SKM-1 (cell line): ENCODE data around the gene INMT.

Experiments used
- DNase-seq: peaks from one replicate; lab custom pipeline; 2025; ENCODE audit not compliant: unreplicated experiment; lab: John Stamatoyannopoulos, UW

The INMT gene

DNA sequence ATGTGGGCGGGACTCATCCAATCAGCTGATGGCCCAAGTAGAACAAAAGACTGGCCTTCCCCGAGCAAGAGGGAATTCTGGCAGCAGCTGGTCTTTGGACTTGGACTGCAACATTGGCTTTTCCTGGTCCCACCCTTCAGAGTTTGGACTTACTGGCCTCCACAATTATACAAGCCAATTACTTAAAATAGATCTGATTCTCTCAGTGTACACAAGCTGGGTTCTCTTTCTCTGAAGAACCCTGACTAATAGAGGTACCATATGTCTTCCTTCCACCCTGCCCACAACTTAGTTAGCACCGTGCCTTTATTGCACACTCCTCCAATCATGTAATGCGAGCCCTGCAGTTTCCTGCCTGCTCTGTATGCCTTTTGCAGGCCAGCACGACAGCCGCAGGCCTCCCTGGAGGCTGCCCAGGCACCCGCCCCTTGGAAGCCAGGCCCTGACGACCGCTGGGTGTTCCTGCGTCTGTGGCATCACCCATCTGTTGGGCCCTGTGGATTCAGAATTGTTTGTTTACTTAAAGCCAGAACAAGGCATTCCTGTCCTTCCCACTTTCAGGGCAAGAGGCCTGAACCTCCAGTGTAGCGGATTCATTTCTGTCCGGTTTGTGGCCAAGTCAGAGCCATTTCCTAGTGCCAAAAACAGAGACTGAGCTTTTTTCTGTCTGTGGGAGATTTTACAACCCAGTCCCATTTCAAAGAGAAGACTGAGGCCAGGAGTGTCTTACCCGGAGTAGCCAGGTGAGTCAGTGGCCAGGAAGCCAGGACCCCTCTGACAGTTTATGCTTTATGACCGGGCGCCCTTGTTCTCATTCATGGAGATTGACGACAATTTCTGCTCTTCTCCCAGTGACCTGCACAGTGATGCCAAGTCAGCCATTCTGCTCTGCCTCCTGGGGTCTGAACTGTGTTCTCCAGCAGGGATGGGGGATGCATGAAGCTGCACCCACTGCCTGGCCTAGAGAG, 968 bp upstream of the INMT start:
- no peak for DNase-seq

DNA sequence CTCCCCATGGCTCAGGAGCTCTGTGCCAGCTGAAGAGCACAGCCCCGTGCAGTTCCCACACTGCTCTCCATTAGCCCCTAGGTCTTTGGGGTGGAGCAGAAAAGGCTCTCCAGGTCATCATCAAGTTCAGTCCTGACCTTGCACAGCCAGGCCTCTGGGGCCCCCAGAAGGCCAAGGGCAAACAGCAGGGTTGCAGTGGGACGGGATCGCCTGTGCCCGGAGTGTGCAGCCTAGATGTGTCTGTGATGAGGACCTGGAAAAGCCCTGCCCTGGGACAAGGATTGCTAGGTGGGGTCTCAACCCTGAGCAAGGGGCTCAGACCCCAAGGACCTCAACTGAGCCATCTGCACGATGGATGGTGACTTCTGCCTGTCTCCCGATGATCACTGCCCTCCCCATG, 549 bp downstream of the INMT start:
- no peak for DNase-seq

DNA sequence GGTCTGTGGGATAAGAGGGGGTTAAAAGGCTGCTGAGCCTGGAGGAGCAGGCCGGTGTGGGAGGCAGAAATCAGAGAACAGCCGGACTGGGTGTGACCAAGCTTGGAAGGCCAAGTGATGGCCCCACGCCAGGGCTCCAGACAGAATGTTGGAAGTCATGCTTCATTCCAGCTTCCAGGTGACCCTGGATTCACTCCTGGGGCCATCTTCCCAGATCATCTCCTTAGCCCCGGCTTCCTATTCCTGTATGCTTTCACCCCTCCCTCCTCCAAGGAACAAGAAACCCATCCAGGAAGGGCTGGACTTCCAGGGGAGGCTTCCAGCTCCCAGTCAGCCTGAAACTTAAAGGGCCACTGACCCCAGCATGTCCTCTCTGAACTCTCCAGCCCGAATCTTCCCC, 1.0 kb downstream of the INMT start:
- no peak for DNase-seq

DNA sequence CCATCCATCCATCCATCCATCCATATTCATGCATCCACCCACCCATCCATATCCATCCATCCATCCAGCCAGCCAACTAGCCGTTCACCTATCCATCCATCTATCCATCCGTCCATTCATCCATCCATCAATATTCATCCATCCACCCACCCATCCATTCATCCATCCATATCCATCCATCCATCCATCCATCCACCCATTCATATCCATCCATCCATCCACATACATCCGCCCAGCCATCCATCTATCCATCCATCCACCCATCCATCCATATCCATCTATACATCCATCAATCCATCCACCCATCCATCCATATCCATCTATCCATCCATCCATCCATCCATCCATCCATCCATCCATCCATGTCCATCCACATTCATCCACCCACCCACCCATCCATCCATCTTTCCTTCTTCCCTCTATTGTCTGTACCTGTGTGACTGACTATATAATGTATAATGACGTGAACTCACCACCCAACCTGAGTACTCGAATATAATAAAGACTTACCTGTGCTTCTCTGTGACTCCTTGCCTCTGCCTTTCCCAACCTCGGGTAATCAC, 2.5 kb downstream of the INMT start:
- no peak for DNase-seq

DNA sequence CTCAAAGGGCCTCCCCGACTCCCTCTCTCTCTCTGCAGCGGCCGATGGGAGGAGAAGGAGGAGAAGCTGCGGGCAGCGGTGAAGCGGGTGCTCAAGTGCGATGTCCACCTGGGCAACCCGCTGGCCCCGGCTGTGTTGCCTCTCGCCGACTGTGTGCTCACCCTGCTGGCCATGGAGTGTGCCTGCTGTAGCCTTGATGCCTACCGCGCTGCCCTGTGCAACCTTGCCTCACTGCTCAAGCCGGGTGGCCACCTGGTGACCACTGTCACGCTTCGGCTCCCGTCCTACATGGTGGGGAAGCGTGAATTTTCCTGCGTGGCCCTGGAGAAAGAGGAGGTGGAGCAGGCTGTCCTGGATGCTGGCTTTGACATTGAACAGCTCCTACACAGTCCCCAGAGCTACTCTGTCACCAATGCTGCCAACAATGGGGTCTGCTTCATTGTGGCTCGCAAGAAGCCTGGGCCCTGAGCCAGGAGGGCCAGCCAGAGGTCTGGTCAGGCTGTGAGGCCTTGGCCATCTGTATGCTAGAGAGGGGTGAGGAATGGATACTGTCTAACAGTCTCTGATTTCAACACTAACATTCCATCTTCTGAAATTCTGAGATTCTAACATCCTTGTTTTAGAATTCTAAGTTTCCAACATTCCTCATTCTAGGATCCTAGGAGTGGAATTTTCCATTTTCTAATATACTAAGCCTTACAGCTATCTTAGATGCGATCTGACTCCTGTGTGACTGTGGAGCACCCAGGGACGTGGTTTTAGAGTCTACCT, 3.6 kb downstream of the INMT start:
- DNase-seq, result no peak

DNA sequence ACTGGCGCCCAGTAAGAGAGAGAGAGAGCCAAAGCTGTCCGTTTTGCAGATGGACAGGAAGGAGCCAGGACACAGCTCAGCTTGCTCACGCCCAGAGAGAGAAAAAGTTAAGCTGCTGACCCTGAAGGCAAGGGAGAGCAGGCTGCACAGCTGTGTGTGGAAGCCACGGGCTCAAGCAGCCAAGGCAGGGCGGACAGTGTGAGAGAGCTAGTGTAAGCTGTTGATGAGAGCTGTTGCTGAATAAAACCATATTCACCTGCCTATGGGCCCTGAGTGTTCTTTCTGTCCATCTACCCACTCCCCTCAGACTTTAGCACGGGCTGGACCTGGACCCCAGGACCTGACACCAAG, 5.4 kb downstream of the INMT start:
- no peak for DNase-seq

DNA sequence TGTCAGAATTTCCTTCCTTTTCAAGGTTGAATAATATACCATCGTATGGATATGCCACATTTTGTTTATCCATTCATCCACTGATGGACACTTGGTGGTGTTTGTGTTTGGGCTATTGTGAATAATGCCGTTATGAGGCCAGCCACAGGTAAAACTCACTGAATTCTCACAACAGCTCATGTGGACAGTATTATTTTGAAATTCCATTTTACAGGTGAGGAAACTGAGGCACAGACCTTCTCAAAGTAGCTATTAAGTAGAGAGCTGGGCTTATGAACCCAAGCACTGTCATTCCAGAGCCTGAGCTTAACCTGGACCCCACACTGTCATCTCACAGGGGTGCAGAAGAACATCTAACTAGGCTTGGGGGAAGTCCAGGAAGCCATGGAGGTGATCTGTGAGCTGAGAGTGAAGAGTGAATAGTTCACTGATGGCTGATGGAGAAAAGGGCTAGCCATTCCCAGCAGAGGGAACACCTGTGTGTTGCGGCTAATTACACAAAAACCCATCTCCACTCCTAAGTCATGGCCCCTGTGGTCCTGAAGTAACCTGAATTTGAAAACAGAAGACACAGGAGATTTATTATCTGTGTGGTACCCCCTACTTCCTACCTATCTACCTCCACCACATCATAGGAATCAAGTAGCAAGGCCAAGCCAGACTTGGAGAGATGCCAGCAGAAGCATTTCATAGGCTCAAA, 8.7 kb downstream of the INMT start:
- DNase-seq, result no peak

DNA sequence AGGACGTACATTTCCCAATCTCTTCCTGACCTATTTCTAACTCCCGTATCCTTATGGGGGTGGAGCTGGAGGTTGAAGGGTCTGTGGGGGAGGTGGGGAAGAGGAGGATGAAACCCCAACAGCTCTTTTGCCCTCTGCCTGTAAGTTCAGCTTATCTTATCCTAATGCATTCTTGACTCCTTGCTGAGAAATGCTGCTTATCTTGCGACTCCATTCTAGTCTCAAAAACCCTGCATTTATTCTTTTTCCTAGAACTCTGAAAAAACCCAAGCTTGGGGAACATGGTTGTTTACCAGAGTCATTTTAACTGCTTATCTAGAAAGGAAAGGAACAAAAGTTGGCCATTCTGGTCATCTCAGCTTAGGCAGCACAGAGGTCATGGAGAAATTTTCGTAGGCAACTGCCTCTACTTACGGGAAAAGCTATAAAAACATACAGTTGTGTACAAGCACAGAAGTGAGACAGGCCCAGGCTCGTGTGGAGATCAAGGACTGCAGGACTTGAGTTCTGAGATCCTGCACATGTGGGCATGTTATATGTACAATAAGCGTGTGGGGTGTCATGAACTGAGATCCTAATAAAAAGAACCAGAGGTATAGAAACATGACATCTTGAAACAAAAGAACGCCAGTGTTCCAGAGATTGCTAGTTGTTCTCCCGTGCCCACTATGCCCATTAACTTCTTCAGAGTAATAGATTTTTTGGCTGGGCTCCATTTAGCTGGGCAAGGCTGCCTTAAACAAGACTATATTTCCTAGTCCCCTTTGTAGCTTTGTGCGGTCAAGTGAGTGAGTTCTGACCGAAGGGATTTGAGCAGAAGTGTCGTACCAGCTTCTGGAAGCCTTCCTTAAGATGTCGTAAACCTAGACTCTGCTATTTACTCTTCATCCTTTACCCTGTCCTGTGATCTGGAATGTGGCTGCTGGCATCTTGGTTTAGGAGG, 9.6 kb downstream of the INMT start:
- no peak for DNase-seq

DNA sequence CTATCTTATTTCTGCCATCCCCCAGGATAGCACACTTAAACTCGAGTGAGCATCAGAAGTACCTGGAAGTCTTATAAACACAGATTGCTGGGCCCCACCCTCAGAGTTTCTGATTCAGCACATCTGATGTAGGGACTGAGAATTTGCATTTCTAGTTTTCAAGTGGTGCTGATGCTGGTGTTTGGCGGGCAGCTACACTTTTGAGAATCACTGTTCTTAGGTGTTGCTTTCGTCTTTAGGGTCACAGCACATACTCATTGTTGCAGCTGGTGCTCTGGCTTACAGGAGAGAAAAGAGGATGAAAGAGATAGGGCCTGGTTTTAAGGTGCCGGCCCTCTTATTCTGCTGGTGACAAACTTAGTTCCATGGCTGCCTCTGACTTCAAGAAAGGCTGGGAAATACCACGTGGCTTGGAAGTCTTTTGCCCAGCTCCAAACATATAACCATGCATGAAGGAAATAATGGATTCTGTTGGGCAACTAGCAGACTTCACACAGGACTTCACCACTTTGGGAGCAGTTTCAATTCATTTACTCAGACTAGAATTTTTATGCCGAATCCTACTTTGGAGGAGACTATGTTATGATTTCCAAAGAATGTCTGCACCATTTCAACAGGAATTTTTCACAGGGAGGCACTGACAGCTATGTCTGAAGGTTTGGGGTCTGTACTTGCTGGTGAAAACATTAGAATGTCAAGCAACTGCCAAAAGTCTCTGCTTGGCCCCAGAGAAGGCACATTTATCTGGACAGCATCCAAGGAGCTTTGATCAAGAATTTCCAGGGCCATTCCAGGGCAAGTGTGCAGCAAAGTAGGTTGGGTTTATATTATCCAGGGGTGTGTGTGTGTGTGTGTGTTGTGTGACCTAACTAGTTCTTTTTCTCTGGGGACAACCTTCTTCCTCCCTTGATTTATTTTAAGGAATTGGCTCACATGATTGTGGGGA, 12.4 kb downstream of the INMT start:
- no peak for DNase-seq

DNA sequence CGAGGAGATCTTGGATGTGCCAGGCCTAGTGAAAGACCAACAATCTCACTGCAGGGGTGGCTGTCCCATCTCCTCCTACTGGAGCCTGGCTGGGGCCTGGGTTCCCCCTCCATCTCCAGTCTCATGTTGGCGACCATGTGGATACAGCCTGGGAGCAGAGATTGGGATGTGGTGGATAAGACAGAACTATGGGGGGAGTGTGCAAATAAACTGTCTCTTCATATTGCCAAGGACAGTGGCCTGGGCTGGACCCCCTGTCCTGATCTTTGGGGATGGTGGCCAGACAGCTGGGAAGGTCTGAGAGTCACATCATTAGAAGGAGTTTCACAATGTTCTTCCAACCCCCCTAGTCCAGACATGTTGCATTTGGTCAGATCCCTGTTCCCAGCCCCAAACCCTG, 13.5 kb downstream of the INMT start:
- no peak for DNase-seq

DNA sequence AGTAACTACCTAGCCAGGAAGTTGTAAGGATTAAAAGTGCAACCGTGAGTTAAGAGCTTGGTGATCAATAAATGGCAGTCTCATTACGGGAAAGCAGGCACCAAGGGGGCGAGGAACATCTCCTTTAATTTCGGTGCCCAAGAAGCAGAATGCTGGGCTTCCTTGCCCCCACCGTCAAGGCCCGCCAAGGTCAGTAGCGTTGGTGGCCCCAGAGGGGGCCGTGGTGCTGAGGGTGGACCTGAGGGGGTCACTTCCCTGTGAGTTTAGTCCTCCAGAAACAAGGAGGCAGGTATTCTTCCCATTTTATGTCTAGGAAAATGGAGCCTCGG, 18.9 kb downstream of the INMT start:
- no peak for DNase-seq

DNA sequence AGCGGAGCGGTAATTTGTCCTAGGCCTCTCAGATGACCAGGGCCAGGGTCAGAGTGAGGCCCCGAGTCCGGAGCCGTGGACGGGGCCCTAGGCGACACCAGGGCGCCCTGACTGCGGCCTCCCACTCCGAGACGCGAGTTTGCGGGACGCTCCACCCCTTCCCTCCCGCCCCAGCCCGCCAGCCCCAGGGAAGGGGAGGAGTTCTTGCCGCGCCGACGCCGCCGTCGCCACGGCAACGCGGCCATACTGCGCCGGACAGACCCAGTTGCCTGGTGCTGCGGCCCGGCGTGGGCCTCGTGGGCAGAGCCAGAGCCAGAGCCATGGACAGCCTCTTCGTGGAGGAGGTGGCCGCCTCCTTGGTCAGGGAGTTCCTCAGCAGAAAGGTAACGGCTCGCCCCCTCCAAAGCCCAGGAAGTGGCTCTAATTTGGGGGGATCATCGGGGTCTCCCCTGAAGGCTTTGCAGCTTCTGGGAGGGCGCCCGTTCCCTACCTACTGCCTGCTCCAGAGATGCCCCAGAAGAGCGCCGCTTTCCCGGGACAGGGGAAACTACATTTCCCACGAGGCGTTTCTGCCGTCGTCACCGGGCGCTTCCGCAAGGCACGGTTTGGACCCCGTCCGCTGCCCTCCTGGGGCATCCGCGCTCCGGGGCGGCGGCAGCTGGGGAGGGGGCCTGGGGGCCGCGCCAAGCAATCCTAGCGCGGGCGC, 19.4 kb downstream of the INMT start, which contains the start of gene MINDY4:
Gene MINDY4, plus strand, starts transcription at position 244 of the 706 bp plus-strand sequence. Its CDS starts 77 bp downstream, at position 321.
- DNase-seq, result peak; percentile 4

DNA sequence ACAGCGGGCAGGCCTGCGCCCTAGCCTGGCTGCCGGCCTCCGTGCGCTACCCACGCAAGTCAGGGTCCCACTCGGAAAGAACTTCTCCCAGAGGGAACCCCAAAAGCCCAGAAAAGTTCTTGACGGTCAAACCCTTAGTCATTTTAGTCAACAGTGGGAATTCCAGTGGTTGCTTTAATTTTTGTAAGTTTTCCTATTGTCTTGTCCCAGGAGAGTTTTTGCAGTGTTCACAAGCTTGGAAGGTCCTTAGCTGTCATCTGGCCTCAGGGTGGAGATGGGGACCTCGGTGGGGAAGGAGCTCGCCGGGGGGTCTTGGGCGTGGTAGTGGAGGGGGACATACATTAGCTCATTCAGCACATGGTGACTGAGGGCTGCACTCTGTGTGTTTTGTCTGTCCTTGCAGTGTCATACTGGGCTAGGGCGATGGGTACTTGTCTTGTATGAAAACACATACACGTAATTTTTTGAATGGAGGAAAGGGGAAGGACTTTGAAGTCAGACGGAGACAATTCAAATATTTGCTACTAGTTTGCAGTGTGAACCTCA, 20.0 kb downstream of the INMT start:
- DNase-seq, result no peak

DNA sequence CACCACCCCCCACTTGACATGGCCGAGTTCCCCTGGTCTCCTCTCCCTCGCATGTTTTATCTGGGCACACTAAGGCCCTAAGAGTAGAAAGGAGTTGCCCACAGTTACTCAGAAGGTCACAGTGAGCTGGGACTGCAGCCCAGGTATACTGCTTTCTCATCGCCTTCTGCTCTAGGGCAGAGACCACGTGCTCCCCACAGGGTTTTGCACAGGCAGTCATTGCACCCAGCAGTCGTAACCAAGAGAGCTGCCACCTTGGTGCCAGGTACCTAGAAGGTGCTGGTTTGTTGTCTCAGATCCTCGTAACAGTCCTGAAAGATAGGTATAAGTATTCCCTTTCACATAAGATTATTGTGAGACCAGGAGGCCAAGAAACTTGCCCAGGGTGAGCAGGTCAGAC, 21.0 kb downstream of the INMT start:
- DNase-seq, result no peak

DNA sequence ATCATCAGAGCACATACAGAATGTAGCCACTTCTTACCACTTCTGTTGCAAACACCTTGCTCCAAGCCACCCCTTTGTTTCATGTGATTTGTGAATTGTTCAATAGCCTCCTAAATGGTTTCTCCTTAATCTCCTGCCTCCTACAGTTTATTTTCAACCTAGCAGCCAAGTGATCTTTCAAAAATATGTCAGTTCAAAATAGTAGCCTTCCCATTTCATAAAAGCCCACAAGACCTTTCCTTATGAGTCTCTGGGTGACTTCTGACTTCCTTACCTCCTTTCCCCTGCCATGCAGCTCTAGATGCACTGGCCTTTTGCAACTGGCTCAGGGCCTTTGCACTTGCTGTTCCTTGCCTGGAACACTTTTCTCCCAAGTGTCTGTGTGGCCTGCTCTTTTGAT, 24.1 kb downstream of the INMT start:
- DNase-seq, result no peak

DNA sequence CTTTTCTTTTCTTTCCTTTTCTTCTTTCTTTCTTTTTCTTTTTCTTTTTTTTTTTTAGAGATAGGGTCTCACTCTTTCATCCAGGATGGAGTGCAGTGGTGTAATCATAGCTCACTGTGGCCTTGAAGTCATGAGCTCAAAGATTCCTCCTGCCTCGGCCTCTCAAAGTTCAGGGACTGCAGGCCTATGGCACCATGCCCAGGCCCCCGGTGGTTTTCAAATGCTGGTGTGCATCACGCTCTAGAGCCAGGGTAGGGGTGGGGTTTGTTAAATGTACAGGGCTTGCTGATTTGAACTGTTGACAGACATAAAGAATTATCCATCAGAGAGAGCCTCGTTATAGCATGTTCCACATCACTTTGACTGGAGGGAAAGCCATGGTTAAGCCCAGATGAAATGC, 25.0 kb downstream of the INMT start:
- DNase-seq, result no peak

DNA sequence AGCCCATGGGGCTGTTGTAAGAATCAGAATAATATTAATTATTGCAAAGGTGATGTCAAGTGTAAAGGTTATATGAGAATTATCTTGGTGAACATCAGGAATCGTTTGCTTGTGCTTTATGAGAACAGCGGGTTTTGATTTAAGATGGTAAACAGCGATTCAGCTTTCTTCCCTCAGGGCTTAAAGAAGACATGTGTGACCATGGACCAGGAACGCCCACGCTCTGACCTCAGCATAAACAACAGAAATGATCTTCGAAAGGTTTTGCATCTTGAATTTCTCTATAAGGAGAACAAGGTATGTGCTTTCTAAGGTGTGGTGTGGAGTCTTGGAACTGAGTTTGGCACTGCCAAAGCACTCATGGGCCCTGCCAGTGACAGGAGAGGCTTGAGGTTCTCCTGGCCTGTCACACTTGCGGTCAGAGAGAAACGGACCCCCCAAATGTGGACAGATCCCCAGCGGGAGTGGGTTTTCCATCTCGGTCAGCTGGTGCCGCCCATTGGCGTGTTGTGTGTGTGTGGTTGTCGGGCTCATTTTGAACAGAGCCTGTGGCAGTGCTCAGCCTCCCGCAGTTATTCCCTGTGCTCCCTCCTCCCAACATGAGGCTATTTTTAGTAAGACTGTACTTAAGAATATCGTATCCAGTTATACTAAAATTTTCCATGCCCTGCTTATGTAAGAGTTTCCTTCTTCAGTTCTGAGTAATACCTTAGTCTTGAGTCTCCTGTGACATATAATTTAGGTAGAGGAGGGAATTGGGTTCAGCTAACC, 26.5 kb downstream of the INMT start:
- no peak for DNase-seq

DNA sequence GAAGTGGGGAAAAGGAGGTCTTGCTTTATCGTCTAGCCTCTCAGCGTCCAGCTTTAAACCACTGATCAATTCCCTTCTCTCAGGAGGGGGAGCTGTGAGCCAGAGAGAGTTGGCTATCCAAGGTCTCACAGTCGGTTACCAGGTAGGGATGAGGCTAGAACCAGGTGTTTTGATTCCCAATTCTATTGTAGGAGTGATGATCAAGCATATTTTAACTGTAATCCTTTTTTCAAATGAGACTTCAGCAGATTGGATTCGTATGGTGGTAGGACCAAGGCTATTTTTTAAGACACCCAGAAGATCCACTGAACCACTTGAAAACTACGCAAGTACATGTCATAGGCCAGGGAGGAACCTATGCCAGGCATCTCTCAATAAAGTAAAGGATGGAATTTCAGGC, 27.6 kb downstream of the INMT start:
- DNase-seq, result no peak
